HepG2 (cell line): Measurements from ENCODE around the gene SYNJ2. TPM values are rescaled to one million over a fixed set of nuclear protein-coding genes. Genes with fewer than 3 reads are reported as not detected.
A peak's percentile ranks its signal among the peaks of the same experiment; 100 is the strongest.

ENCODE experiments used
- ATAC-seq: fragments of 200-7000 bp; cut with Tn5 transposase; 3 replicates; pipeline ENCODE4 v1.9.1; 2020; ENCODE audit warnings: mild to moderate bottlenecking, moderate library complexity
- BruUV-seq: library from RNA; stranded (reverse); fragments of 400-500 nt; replicated peaks from 2 replicates; lab custom pipeline; 2021; lab: Mats Ljungman, UMichigan
- CTCF ChIA-PET: fragments of 300-600 bp; formaldehyde crosslinking; extraction: SDS; loops from one replicate; lab custom pipeline; 2021; ENCODE audit warnings: low total read pairs, inconsistent platforms, low intra/inter-chr PET ratio; lab: Yijun Ruan, JAX
- POLR2A ChIA-PET: fragments of 350-600 bp; sonication (Branson Sonifier 250); formaldehyde crosslinking; loops from one replicate; lab custom pipeline; 2020; ENCODE audit warnings: antibody characterized with exemption, inconsistent platforms; lab: Yijun Ruan, JAX
- DNase-seq: peaks from one replicate; pipeline ENCODE4 v3.0.0-alpha.2; 2015; ENCODE audit warnings: low spot score
- FAIRE-seq: peaks from 3 replicates; lab custom pipeline; 2011; peaks lifted over from hg19 to GRCh38; lab: Jason Lieb, UNC
- H2AFZ ChIP-seq: one replicate; pipeline ENCODE4 v1.6.1; 2011; ENCODE audit warnings: low read length, inconsistent platforms
- H3K27ac ChIP-seq: fragments of 300-600 bp; 3 replicates; pipeline ENCODE4 v1.8.0; 2011; ENCODE audit warnings: mixed run types, mild to moderate bottlenecking, mixed read lengths, low read length, inconsistent platforms; ENCODE audit not compliant: insufficient read depth; ENCODE audit errors: extremely low read length
- H3K27me3 ChIP-seq, 2 experiments: fragments of 200-600 bp in 1 of 2; 2 replicates in 1 of 2; 3 replicates in 1 of 2; pipeline versions ENCODE4 v1.6.0 to v1.8.0; 2011; ENCODE audit warnings: low read length in 2 of 2, mild to moderate bottlenecking in 2 of 2, moderate library complexity in 2 of 2, inconsistent platforms in 1 of 2; ENCODE audit not compliant: insufficient read depth in 2 of 2, control insufficient read depth in 1 of 2
- H3K36me3 ChIP-seq, 2 experiments: fragments of 200-600 bp in 1 of 2; replicated peaks in 1 of 2; 2 replicates in 1 of 2; 3 replicates in 1 of 2; pipeline versions ENCODE4 v1.5.1 to v1.8.0; 2011; ENCODE audit warnings: low read length in 2 of 2, inconsistent platforms in 1 of 2; ENCODE audit not compliant: insufficient read depth in 2 of 2, control insufficient read depth in 1 of 2
- H3K4me1 ChIP-seq: 2 replicates; pipeline ENCODE4 v1.5.1; 2012; ENCODE audit warnings: low read length, inconsistent platforms; ENCODE audit not compliant: insufficient read depth
- H3K4me2 ChIP-seq: 2 replicates; pipeline ENCODE4 v1.6.0; 2011; ENCODE audit warnings: low read depth, low read length, inconsistent platforms
- H3K4me3 ChIP-seq, 3 experiments: fragments of 200-600 bp in 1 of 3; sonication (generic), shearing (Covaris generic) in 1 of 3; replicated peaks in 1 of 3; 2 replicates each; pipeline ENCODE4 v1.5.1; 2011 to 2016; ENCODE audit warnings: low read length in 3 of 3, inconsistent platforms in 2 of 3, low read depth in 2 of 3, mild to moderate bottlenecking in 2 of 3, control low read depth in 1 of 3, mixed read lengths in 1 of 3; ENCODE audit not compliant: insufficient read depth in 1 of 3
- H3K79me2 ChIP-seq: one replicate; pipeline ENCODE4 v1.6.1; 2011; ENCODE audit warnings: low read length, inconsistent platforms; ENCODE audit not compliant: insufficient read depth
- H3K9ac ChIP-seq: 2 replicates; pipeline ENCODE4 v1.6.0; 2011; ENCODE audit warnings: mild to moderate bottlenecking, low read depth, low read length, inconsistent platforms; ENCODE audit not compliant: insufficient read depth
- H3K9me3 ChIP-seq: 2 replicates; pipeline ENCODE4 v1.5.1; 2012; ENCODE audit warnings: mild to moderate bottlenecking, low read length
- H4K20me1 ChIP-seq: 2 replicates; pipeline ENCODE4 v1.6.0; 2011; ENCODE audit warnings: inconsistent platforms, mild to moderate bottlenecking, low read length, moderate library complexity; ENCODE audit not compliant: insufficient read depth
- ARNT ChIP-seq: fragments of 450-650 bp; IDR thresholded peaks from 2 replicates; pipeline ENCODE4 v1.6.1; 2017
- ATF1 ChIP-seq: IDR thresholded peaks from 2 replicates; pipeline ENCODE4 v1.6.1; 2016; ENCODE audit warnings: mild to moderate bottlenecking, control low read depth
- GZF1 ChIP-seq: sonication (generic); formaldehyde crosslinking; IDR thresholded peaks from 2 replicates; pipeline ENCODE4 v1.5.1; 2020; ENCODE audit warnings: mild to moderate bottlenecking, missing genetic modification reagents
- HNRNPK ChIP-seq: fragments of 200-400 bp; formaldehyde crosslinking; IDR thresholded peaks from 2 replicates; pipeline ENCODE4 v1.6.1; 2018; ENCODE audit warnings: low read length, low read depth, moderate library complexity, mild to moderate bottlenecking; ENCODE audit not compliant: poor library complexity, severe bottlenecking
- ISX ChIP-seq: sonication (generic); formaldehyde crosslinking; conservative IDR thresholded peaks from 2 replicates; pipeline ENCODE4 v1.5.0; 2020; ENCODE audit warnings: missing genetic modification reagents
- KLF13 ChIP-seq: sonication (generic); formaldehyde crosslinking; IDR thresholded peaks from 2 replicates; pipeline ENCODE4 v1.4.0; 2020; ENCODE audit warnings: mild to moderate bottlenecking, missing genetic modification reagents
- PHF20 ChIP-seq: sonication (generic); formaldehyde crosslinking; IDR thresholded peaks from 2 replicates; pipeline ENCODE4 v1.5.0; 2020; ENCODE audit warnings: mild to moderate bottlenecking, missing genetic modification reagents
- POLR2AphosphoS2 ChIP-seq: IDR thresholded peaks from 2 replicates; pipeline ENCODE4 v1.6.1; 2011; ENCODE audit warnings: low read depth, low read length, improper control_type of control experiment
- RAD21 ChIP-seq: fragments of 450-650 bp; formaldehyde crosslinking; IDR thresholded peaks from 2 replicates; pipeline ENCODE4 v1.5.0; 2020; ENCODE audit warnings: mild to moderate bottlenecking
- RFX1 ChIP-seq: fragments of 450-650 bp; IDR thresholded peaks from 2 replicates; pipeline ENCODE4 v1.6.1; 2017
- RXRB ChIP-seq: IDR thresholded peaks from 2 replicates; pipeline ENCODE4 v1.6.1; 2016; ENCODE audit warnings: borderline replicate concordance, missing genetic modification reagents, missing compliant biosample characterization
- SMC3 ChIP-seq: IDR thresholded peaks from 2 replicates; pipeline ENCODE4 v1.6.1; 2011; ENCODE audit warnings: low read length, improper control_type of control experiment
- STAG1 ChIP-seq: sonication (generic); formaldehyde crosslinking; IDR thresholded peaks from 2 replicates; pipeline ENCODE4 v1.4.0; 2020; ENCODE audit warnings: missing genetic modification reagents
- TAF1 ChIP-seq: sonication (generic); formaldehyde crosslinking; IDR thresholded peaks from 2 replicates; pipeline ENCODE4 v1.4.0; 2020; ENCODE audit warnings: missing genetic modification reagents
- ZNF678 ChIP-seq: sonication (generic); formaldehyde crosslinking; IDR thresholded peaks from 2 replicates; pipeline ENCODE4 v1.4.0; 2020; ENCODE audit warnings: mild to moderate bottlenecking, missing genetic modification reagents
- WGBS: methylation state at CpG from one replicate; pipeline ENCODE4 v1.1.6; 2017; ENCODE audit warnings: low lambda C conversion rate; 5-methylcytosine and 5-hydroxymethylcytosine counted together
- in situ Hi-C: cut with HindIII; loops from 2 replicates; pipeline ENCODE4 v1.10.0; 2017; ENCODE audit warnings: low pct_unique_long_range_greater_than_20kb; ENCODE audit not compliant: extremely low pct_ligation_motif_present
- intact Hi-C: fragments of 100-400 bp; cut with micrococcal nuclease; formaldehyde crosslinking; loops from one replicate; pipeline ENCODE4 v1.10.0; 2022; ENCODE audit not compliant: unreplicated experiment
- polyA plus RNA-seq, 8 experiments: library from polyadenylated mRNA; depleted of rRNA in 3 of 8; stranded (reverse) in 7 of 8; unstranded in 1 of 8; fragments of >200 nt; fragmentation: Illumina TruSeq in 4 of 8; extraction: Trizol in 4 of 8; gene quantifications; 2 replicates each; pipeline versions ENCODE4 v1.2.1 to v1.2.3, GENCODE V29; 2011 to 2016; ENCODE audit warnings: low read depth in 4 of 8, missing spikeins in 1 of 8, mixed read lengths in 1 of 8; ENCODE audit not compliant: insufficient read depth in 1 of 8
- total RNA-seq, 5 experiments: library from RNA; depleted of rRNA; stranded (reverse); fragments of >200 nt; fragmentation: Illumina TruSeq; extraction: Trizol; gene quantifications; 2 replicates each; pipeline ENCODE4 v1.2.3, GENCODE V29; 2016; ENCODE audit warnings: low read depth in 1 of 5
- TF ChIP-seq, protein P1 (sequence below): IDR thresholded peaks from 2 replicates; pipeline ENCODE4 v1.6.1; 2012; ENCODE audit warnings: low read depth, low read length, improper control_type of control experiment
- TF ChIP-seq, protein P2 (sequence below): sonication (generic); formaldehyde crosslinking; IDR thresholded peaks from 2 replicates; pipeline ENCODE4 v1.5.0; 2020; ENCODE audit warnings: mild to moderate bottlenecking, missing genetic modification reagents, moderate library complexity

Gene SYNJ2
- total and polyA plus RNA-seq, 2 of the 13 experiments (the other 11 are each of a cell fraction or from before 2014, with no cell fraction given), result 39.1 to 57.6 TPM

DNA sequence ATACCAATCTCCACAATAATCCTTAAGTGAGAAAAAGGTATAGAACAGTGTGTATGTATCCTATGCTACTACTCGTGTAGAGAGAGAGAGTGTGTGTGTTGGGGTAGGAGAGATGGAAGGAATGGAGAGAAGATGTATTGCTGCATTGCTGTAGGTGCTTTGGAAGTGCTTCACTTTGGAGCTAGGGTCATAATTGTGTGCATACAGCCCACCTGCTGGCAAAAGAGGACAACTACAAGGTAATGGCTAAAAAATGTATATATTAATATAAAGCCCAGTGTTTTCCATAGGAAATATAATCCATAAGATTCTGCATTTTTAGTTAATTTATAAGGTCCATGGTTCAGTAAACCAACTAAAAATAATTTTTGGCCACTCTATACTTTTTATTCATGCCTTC, 150.3 kb downstream of the SYNJ2 start:
- no peak overlapping the region for H3K9ac ChIP-seq
- POLR2A ChIA-PET, result interaction anchor here (0.9 kb wide), 1 partner anchor 375 kb away, joined by 4 read pairs; no protein-coding TSS in a partner anchor
- no peak overlapping the region for H3K4me3 ChIP-seq
- DNase-seq (peak; percentile 58), FAIRE-seq (peak; percentile 83), ATAC-seq (peak; percentile 96)
- 12% methylated on average over 1 of the region's 1 CpG for WGBS
- H3K79me2 ChIP-seq, result no peaks in the 10 kb centered on the region
- no peak overlapping the region for H3K4me2 ChIP-seq
- no peaks in the 10 kb centered on the region for H4K20me1 ChIP-seq
- H3K36me3 ChIP-seq, result no peaks in the 10 kb centered on the region; a peak in 1 of 5 replicates
- H3K27me3 ChIP-seq, result no peaks in the 10 kb centered on the region
- TF ChIP-seq SMC3 (peak; percentile 57), TAF1 (CRISPR knock-in tag) (no peak), GZF1 (CRISPR knock-in tag) (no peak), HNRNPK (no peak), STAG1 (CRISPR knock-in tag) (peak; percentile 92), POLR2AphosphoS2 (no peak), ARNT (no peak), RFX1 (no peak), RXRB (CRISPR knock-in tag) (0 out of 2 replicates have a peak, but pooled peaks have one; percentile 26), KLF13 (CRISPR knock-in tag) (no peak), RAD21 (CRISPR knock-in tag) (peak; percentile 43; the same call in 1 of the 2 replicates), ZNF678 (no peak), PHF20 (CRISPR knock-in tag) (no peak), ISX (CRISPR knock-in tag) (no peak), ATF1 (CRISPR knock-in tag) (no peak)
- TF ChIP-seq, protein P1, sequence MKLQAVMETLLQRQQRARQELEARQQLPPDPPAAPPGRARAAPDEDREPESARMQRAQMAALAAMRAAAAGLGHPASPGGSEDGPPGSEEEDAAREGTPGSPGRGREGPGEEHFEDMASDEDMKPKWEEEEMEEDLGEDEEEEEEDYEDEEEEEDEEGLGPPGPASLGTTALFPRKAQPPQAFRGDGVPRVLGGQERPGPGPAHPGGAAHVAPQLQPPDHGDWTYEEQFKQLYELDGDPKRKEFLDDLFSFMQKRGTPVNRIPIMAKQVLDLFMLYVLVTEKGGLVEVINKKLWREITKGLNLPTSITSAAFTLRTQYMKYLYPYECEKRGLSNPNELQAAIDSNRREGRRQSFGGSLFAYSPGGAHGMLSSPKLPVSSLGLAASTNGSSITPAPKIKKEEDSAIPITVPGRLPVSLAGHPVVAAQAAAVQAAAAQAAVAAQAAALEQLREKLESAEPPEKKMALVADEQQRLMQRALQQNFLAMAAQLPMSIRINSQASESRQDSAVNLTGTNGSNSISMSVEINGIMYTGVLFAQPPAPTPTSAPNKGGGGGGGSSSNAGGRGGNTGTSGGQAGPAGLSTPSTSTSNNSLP, result 0 out of 2 replicates have a peak, but pooled peaks have one; percentile 26
- TF ChIP-seq, protein P2, sequence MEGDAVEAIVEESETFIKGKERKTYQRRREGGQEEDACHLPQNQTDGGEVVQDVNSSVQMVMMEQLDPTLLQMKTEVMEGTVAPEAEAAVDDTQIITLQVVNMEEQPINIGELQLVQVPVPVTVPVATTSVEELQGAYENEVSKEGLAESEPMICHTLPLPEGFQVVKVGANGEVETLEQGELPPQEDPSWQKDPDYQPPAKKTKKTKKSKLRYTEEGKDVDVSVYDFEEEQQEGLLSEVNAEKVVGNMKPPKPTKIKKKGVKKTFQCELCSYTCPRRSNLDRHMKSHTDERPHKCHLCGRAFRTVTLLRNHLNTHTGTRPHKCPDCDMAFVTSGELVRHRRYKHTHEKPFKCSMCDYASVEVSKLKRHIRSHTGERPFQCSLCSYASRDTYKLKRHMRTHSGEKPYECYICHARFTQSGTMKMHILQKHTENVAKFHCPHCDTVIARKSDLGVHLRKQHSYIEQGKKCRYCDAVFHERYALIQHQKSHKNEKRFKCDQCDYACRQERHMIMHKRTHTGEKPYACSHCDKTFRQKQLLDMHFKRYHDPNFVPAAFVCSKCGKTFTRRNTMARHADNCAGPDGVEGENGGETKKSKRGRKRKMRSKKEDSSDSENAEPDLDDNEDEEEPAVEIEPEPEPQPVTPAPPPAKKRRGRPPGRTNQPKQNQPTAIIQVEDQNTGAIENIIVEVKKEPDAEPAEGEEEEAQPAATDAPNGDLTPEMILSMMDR (CRISPR knock-in tag), result peak; percentile 78
- no TSS peak for BruUV-seq
- H3K27ac ChIP-seq, result no peak overlapping the region
- CTCF ChIA-PET, result interaction anchor here (1.1 kb wide), 1 partner anchor 11 kb away, joined by 3 read pairs; no protein-coding TSS in a partner anchor
- in situ Hi-C loops (no loop called here), intact Hi-C loops (loop anchor here (2.0 kb wide), 1 partner anchor 375 kb away; no protein-coding TSS in a partner anchor)
- H3K9me3 ChIP-seq, result no peaks in the 10 kb centered on the region
- no peak overlapping the region for H2AFZ ChIP-seq
- no peaks in the 10 kb centered on the region for H3K4me1 ChIP-seq
